ENCODE measurements around the gene AGPAT2.

- TF ChIP-seq POLR2A (IDR thresholded peaks at IDR 0.05; ENCODE audit: low read depth, low read length) (no peak), POLR2AphosphoS5 (IDR thresholded peaks at IDR 0.05; ENCODE audit: low read depth, low read length) (no peak)
These were observed 43.5 kb downstream of the AGPAT2 start for GRCh38 chr9:136643596-136644342.
